VCaP (cell line): ENCODE measurements around the gene VAV1.
"Not testable (repeated sequence)": the region's sequence is repeated elsewhere in the genome, so short reads cannot be mapped to it uniquely, and the experiment has no call there.

Source experiments
- H3K27ac ChIP-seq: fragments of 450-650 bp; 2 replicates; pipeline ENCODE4 v1.5.1; 2017
- TF ChIP-seq, protein P1 (sequence below): fragments of 450-650 bp; conservative IDR thresholded peaks from 2 replicates; pipeline ENCODE4 v1.5.1; 2017; ENCODE audit warnings: mild to moderate bottlenecking, moderate library complexity

Gene VAV1

DNA sequence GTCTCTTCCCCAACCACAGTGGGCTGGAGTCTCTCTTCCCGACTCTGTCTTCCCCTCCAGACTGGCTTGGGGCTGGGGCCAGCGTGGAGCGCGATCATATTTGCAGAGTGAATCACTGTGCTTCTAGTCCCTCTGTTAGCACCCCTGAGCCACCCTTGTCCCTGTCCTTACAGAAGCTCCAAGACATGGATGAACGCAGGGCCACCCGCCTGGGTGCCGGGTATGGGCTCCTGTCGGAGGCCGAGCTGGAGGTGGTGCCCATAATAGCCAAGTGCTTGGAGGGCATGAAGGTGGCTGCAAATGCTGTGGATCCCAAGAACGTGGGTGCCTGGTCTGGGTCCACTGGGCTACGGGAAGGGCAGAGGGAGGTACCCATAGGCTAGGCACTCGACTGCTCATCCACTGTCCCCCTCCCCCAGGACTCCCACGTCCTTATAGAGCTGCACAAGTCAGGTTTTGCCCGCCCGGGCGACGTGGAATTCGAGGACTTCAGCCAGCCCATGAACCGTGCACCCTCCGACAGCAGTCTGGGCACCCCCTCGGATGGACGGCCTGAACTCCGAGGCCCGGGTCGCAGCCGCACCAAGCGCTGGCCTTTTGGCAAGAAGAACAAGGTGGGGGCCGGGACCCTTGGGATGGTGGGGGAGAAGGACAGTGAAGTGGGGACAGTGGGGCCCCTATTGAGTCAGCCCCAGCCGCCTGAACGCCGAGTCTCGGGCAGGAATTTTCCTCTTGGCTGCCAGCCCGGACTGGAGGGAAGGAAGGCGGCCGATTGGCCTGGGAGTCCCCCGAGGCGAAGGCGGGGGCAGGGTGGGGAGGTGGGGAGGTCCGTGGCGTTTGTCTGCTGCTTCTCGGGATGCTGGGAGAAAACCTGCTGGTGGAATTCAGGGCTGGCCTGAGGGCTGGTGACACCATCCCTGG is 27.9 kb upstream of the VAV1 start:
- TF ChIP-seq, protein P1, sequence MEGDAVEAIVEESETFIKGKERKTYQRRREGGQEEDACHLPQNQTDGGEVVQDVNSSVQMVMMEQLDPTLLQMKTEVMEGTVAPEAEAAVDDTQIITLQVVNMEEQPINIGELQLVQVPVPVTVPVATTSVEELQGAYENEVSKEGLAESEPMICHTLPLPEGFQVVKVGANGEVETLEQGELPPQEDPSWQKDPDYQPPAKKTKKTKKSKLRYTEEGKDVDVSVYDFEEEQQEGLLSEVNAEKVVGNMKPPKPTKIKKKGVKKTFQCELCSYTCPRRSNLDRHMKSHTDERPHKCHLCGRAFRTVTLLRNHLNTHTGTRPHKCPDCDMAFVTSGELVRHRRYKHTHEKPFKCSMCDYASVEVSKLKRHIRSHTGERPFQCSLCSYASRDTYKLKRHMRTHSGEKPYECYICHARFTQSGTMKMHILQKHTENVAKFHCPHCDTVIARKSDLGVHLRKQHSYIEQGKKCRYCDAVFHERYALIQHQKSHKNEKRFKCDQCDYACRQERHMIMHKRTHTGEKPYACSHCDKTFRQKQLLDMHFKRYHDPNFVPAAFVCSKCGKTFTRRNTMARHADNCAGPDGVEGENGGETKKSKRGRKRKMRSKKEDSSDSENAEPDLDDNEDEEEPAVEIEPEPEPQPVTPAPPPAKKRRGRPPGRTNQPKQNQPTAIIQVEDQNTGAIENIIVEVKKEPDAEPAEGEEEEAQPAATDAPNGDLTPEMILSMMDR: no peak
- H3K27ac ChIP-seq: peak overlapping the region; percentile 16; the same call in 1 of the 2 replicates

DNA sequence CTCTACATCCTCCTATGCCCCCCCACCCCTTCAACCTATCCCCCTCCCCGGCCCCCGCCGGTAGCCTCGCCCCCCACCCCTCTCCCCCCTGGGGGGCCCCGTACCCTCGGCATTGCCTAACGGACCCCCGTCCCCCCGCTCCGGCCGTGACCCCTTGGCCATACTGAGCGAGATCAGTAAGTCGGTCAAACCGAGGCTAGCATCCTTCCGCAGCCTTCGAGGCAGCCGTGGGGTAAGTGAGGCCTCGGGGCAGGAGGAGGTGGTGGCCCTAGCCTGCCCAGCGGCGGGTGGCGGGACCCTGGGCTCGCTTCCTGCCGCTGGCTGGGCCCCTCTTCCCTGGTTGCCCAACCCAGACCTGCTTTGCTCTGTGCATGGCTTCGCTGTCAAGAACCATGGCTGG is 26.5 kb upstream of the VAV1 start:
- H3K27ac ChIP-seq: no peak overlapping the region
- TF ChIP-seq, protein P1: no peak

DNA sequence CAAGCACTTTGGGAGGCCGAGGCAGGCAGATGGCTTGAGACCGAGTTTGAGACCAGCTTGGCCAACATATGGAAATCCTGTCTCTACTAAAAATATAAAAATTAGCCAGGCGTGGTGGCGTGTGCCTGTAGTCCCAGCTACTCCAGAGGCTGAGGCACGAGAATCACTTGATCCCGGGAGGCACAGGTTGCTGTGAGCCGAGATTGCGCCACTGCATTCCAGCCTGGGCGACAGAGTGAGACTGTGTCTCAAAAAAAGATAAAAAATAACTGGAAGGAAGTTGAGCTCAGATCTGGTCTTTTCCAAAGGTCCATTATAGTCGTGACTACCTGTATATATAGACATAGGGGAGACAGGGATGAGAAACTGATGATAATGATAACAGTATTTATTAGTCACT is 24.0 kb upstream of the VAV1 start:
- not testable (repeated sequence) for H3K27ac ChIP-seq

DNA sequence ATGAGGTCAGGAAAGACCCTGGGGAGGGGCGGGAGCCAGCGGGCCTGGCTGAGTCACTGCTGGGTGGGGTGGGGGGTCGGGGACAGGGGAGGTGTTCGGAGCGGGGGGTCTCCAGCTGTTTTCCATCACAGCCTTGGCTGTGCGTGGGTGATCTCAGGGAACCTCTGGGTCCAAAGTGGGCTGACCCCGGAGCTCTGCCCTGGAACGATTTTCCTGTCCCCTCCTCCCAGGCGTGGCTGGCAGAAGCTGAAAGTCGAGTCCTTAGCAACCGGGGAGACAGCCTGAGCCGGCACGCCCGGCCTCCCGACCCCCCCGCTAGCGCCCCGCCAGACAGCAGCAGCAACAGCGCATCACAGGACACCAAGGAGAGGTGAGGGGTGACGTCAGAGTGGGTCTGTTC is 22.4 kb upstream of the VAV1 start:
- no peak overlapping the region for H3K27ac ChIP-seq
- TF ChIP-seq, protein P1: no peak

DNA sequence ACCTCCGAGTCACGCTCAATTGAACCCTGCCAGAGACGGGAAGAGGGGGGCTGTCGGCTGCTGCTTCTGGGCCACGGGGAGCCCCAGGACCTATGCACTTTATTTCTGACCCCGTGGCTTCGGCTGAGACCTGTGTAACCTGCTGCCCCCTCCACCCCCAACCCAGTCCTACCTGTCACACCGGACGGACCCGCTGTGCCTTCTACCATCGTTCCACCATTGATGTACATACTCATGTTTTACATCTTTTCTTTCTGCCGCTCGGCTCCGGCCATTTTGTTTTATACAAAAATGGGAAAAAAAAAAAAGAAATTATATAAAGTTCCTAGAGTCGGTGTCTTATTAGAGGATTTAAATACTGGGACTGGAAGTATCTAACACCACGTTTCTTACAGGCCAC is 21.3 kb upstream of the VAV1 start:
- TF ChIP-seq, protein P1: no peak

DNA sequence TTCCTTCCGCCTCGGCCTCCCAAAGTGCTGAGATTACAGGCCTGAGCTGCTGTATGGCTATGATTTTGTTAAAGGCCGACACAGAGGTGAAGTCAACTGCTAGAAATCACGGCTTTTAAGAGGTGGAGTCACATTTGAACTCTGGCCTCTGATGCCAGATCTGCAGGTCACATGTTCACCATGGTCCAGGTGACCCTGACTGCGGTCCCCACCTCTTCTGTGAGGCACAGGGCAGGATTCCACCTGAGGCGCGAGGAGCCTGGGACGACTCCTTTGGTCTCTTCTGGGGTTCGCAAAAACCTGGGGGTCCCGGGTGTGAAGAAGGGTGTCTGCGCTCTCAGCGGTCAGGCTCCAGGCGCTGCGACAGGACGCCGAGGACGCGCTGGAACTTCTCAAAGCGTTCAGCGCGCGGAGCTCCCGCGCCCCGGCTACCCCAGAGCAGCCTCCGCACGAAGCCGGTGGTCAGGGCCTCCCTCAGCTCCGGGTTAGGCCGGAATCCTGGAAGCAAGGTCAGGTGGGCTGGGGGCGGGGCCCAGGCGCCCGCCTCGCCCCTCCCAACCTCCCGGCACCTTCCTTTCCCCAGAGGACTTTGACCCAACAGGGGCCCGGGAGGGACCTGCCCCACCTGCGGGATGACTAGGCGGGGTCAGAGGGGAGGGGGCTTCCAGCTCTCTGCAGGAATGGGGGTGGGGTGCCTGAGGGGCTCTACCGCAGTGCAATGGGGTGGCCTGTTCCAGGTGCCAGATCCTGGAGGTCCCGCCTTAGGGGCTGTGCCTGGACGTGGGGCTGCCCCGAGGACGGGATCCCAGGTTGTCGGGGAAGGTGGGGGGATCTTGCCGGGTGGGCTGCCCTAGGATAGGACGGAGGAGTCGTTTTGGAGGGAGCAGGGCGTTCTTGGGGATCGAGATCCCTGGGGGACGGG is 20.0 kb upstream of the VAV1 start:
- no peak overlapping the region for H3K27ac ChIP-seq
- TF ChIP-seq, protein P1: no peak

More for the DNA sequence above, 21.3 kb upstream of the VAV1 start:
- H3K27ac ChIP-seq: no peak overlapping the region

DNA sequence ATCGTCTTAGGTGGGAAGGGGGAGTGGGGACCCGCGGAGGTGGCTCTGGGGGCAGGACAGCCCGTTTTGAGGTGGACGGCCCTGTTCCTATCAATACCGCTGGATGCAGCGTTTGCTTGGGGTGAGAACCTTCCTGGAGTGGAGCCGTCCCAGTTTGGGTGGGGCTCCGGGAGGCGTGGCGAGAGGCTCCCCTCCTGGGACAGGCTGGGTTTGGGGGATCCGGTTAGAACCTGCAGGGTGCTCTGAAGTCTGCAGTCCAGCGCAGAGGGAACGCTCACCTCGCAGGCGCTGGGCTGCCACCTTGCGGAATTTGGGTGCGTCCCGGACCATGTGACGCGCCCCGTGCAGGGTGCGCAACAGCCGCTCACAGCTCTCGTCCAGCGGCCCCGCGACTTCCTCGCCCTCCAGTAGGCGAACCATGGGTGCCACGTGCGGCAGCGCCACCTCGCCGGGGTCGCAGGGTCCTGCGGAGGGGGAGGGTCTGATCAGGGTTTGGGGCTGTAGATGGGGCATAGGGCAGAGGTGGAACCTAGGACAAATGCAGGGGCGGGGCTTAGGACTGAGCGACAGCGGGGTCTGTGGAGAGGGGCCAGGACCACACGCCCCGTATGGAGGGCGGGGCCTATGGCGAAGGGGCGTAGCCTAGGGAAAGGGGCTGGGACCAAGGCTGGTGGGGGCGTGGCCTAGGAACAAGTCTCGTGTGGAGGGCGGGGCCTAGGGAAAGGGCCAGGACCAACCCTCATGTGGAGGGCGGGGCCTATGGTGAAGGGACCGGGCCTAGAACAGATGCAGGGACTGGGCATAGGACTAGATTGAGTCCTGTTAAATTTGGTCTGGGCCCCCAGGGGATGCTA is 19.1 kb upstream of the VAV1 start:
- TF ChIP-seq, protein P1: no peak
- no peak overlapping the region for H3K27ac ChIP-seq
